Measurements from ENCODE around the gene CCSER1.

- TF ChIP-seq CTCF (conservative IDR thresholded peaks at IDR 0.05 in 1 of 2, IDR thresholded peaks at IDR 0.05 in 1 of 2; ENCODE audit: low read depth in 1 of 2, low read length in 2 of 2) (no peak), EZH2 (IDR thresholded peaks at IDR 0.05; ENCODE audit: low read length, missing control alignments) (no peak)
Observed at GRCh38 chr4:90162566-90162965, 35.4 kb downstream of the CCSER1 start.

Measured in fibroblast of lung (primary cell).